ENCODE measurements around the gene VPS51. TPM values are rescaled to one million over a fixed set of nuclear protein-coding genes. Genes with fewer than 3 reads are reported as not detected.
A peak's percentile ranks its signal among the peaks of the same experiment; 100 is the strongest.

VPS51 gene
- total and polyA plus RNA-seq, 2 experiments from 2014 or later, result 45.3 to 450 TPM

- Mint-ChIP-seq H3K27me3 (ENCODE audit: insufficient read depth, low read depth, poor library complexity) (peaks cover 2% of the 10 kb centered on the region), H3K36me3 (ENCODE audit: low read depth) (no peaks in the 10 kb centered on the region), H3K4me1 (peaks cover 32% of the 10 kb centered on the region), H3K27ac (peak overlapping the region; percentile 93), H3K4me3 (peak overlapping the region; percentile 60), H3K9me3 (no peaks in the 10 kb centered on the region)
- Histone ChIP-seq H3K4me3 (no peak overlapping the region), H3K36me3 (ENCODE audit: insufficient read depth) (no peaks in the 10 kb centered on the region), H3K4me1 (ENCODE audit: insufficient read depth) (peaks cover 13% of the 10 kb centered on the region), H3K27ac (ENCODE audit: low read depth) (peak overlapping the region; percentile 77; the same call in 1 of the 2 replicates), H2AFZ (peak overlapping the region; percentile 89; the same call in 1 of the 2 replicates), H3K79me2 (replicated peaks; ENCODE audit: insufficient read depth) (no peaks in the 10 kb centered on the region), H3K27me3 (ENCODE audit: insufficient read depth) (no peaks in the 10 kb centered on the region), H3K4me2 (peak overlapping the region; percentile 62; the same call in 1 of the 2 replicates), H3F3A (replicated peaks; ENCODE audit: low read depth) (no peaks in the 10 kb centered on the region), H4K20me1 (replicated peaks; ENCODE audit: insufficient read depth) (no peaks in the 10 kb centered on the region), H3K9me2 (ENCODE audit: insufficient read depth) (no peaks in the 10 kb centered on the region)
- peak; percentile 77 for DNase-seq (ENCODE audit: low spot score)
- TF ChIP-seq POLR2AphosphoS5 (IDR thresholded peaks at IDR 0.05; ENCODE audit: low read depth) (peak; percentile 26; the same call in 1 of the 2 replicates), ETS1 (IDR thresholded peaks at IDR 0.05) (no peak)
- peak; percentile 85 for ATAC-seq
Observed at GRCh38 chr11:65066805-65067291, 29.2 kb upstream of the VPS51 start.

GRCh38 chr11:65067446-65067845 lies 28.6 kb upstream of the VPS51 start:
- no peaks in the 10 kb centered on the region for H3K9me2 ChIP-seq (ENCODE audit: insufficient read depth)
- peak; percentile 8 for ATAC-seq
- no peaks in the 10 kb centered on the region for H3F3A ChIP-seq (replicated peaks; ENCODE audit: low read depth)
- H3K36me3 Mint-ChIP-seq (ENCODE audit: low read depth), result no peaks in the 10 kb centered on the region
- no peak overlapping the region for H3K4me3 ChIP-seq
- H3K9me3 Mint-ChIP-seq, result no peaks in the 10 kb centered on the region
- H3K27me3 Mint-ChIP-seq (ENCODE audit: insufficient read depth, low read depth, poor library complexity), result peaks cover 5% of the 10 kb centered on the region
- H4K20me1 ChIP-seq (replicated peaks; ENCODE audit: insufficient read depth), result no peaks in the 10 kb centered on the region
- peaks cover 13% of the 10 kb centered on the region for H3K4me1 ChIP-seq (ENCODE audit: insufficient read depth)
- H3K27ac ChIP-seq (ENCODE audit: low read depth), result 0 out of 2 replicates have a peak overlapping the region, but pooled peaks have one; percentile 77
- no peaks in the 10 kb centered on the region for H3K27me3 ChIP-seq (ENCODE audit: insufficient read depth)
- H3K36me3 ChIP-seq (ENCODE audit: insufficient read depth), result no peaks in the 10 kb centered on the region
- H3K27ac Mint-ChIP-seq, result peak overlapping the region; percentile 93
- peaks cover 32% of the 10 kb centered on the region for H3K4me1 Mint-ChIP-seq
- peak overlapping the region; percentile 39; the same call in 2 of the 3 replicates for H3K4me3 Mint-ChIP-seq
- H3K79me2 ChIP-seq (replicated peaks; ENCODE audit: insufficient read depth), result no peaks in the 10 kb centered on the region
- DNase-seq (ENCODE audit: low spot score), result no peak
- H2AFZ ChIP-seq, result 0 out of 2 replicates have a peak overlapping the region, but pooled peaks have one; percentile 89
- H3K4me2 ChIP-seq, result 0 out of 2 replicates have a peak overlapping the region, but pooled peaks have one; percentile 62
- TF ChIP-seq, protein P1, sequence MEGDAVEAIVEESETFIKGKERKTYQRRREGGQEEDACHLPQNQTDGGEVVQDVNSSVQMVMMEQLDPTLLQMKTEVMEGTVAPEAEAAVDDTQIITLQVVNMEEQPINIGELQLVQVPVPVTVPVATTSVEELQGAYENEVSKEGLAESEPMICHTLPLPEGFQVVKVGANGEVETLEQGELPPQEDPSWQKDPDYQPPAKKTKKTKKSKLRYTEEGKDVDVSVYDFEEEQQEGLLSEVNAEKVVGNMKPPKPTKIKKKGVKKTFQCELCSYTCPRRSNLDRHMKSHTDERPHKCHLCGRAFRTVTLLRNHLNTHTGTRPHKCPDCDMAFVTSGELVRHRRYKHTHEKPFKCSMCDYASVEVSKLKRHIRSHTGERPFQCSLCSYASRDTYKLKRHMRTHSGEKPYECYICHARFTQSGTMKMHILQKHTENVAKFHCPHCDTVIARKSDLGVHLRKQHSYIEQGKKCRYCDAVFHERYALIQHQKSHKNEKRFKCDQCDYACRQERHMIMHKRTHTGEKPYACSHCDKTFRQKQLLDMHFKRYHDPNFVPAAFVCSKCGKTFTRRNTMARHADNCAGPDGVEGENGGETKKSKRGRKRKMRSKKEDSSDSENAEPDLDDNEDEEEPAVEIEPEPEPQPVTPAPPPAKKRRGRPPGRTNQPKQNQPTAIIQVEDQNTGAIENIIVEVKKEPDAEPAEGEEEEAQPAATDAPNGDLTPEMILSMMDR (conservative IDR thresholded peaks at IDR 0.05; ENCODE audit: low read depth in 2 of 2), result no peak
- TF ChIP-seq JUNB (IDR thresholded peaks at IDR 0.05; ENCODE audit: unreplicated experiment) (no peak), NANOG (IDR thresholded peaks at IDR 0.05; ENCODE audit: borderline replicate concordance) (no peak), EZH2 (IDR thresholded peaks at IDR 0.05; ENCODE audit: low read depth, unreplicated experiment) (no peak), CREB1 (CRISPR knock-in tag; IDR thresholded peaks at IDR 0.05; ENCODE audit: low read depth) (no peak), ZNF114 (CRISPR knock-in tag; IDR thresholded peaks at IDR 0.05) (no peak), POLR2AphosphoS5 (IDR thresholded peaks at IDR 0.05; ENCODE audit: low read depth) (no peak), ETS1 (IDR thresholded peaks at IDR 0.05) (no peak)
- TF ChIP-seq, protein P2, sequence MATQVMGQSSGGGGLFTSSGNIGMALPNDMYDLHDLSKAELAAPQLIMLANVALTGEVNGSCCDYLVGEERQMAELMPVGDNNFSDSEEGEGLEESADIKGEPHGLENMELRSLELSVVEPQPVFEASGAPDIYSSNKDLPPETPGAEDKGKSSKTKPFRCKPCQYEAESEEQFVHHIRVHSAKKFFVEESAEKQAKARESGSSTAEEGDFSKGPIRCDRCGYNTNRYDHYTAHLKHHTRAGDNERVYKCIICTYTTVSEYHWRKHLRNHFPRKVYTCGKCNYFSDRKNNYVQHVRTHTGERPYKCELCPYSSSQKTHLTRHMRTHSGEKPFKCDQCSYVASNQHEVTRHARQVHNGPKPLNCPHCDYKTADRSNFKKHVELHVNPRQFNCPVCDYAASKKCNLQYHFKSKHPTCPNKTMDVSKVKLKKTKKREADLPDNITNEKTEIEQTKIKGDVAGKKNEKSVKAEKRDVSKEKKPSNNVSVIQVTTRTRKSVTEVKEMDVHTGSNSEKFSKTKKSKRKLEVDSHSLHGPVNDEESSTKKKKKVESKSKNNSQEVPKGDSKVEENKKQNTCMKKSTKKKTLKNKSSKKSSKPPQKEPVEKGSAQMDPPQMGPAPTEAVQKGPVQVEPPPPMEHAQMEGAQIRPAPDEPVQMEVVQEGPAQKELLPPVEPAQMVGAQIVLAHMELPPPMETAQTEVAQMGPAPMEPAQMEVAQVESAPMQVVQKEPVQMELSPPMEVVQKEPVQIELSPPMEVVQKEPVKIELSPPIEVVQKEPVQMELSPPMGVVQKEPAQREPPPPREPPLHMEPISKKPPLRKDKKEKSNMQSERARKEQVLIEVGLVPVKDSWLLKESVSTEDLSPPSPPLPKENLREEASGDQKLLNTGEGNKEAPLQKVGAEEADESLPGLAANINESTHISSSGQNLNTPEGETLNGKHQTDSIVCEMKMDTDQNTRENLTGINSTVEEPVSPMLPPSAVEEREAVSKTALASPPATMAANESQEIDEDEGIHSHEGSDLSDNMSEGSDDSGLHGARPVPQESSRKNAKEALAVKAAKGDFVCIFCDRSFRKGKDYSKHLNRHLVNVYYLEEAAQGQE (IDR thresholded peaks at IDR 0.05; ENCODE audit: unreplicated experiment), result no peak
